Measurements from ENCODE around the gene CCDC7. TPM values are rescaled to one million over a fixed set of nuclear protein-coding genes. Genes with fewer than 3 reads are reported as not detected.

The CCDC7 gene
- total RNA-seq, 1 experiment from 2014 or later = 6.9 TPM

- TF ChIP-seq CTCF (conservative IDR thresholded peaks at IDR 0.05) (no peak), EZH2 (IDR thresholded peaks at IDR 0.05; ENCODE audit: low read depth) (no peak)
- no peaks in the 10 kb centered on the region for H3K4me1 ChIP-seq (replicated peaks; ENCODE audit: insufficient read depth)
- POLR2A ChIA-PET (ENCODE audit: unreplicated experiment) = no interaction called here
- no peak overlapping the region for H3K4me3 ChIP-seq
- no peaks in the 10 kb centered on the region for H3K9me3 ChIP-seq (ENCODE audit: insufficient read depth, low read depth)
- BruUV-seq (replicated peaks) = no TSS peak
- no peaks in the 10 kb centered on the region for H3F3A ChIP-seq (ENCODE audit: insufficient read depth, low read depth)
- DNase-seq = no peak
- H3K4me2 ChIP-seq = no peak overlapping the region
- intact Hi-C loops (cut with micrococcal nuclease; ENCODE audit: unreplicated experiment) = no loop called here
- H3K79me2 ChIP-seq (ENCODE audit: low read depth) = no peaks in the 10 kb centered on the region
- no peaks in the 10 kb centered on the region for H4K20me1 ChIP-seq (ENCODE audit: insufficient read depth)
- H3K27ac ChIP-seq = no peak overlapping the region
- no peaks in the 10 kb centered on the region for H3K36me3 ChIP-seq (ENCODE audit: low read depth)
- H2AFZ ChIP-seq = no peak overlapping the region
- CTCF ChIA-PET = no interaction called here
- H3K27me3 ChIP-seq (ENCODE audit: insufficient read depth, low read depth) = no peaks in the 10 kb centered on the region
- no peaks in the 10 kb centered on the region for H3K9me2 ChIP-seq (ENCODE audit: insufficient read depth)
Measured at GRCh38 chr10:32454148-32454547, 8.2 kb downstream of the CCDC7 start.

- TF ChIP-seq CTCF (conservative IDR thresholded peaks at IDR 0.05) (no peak), EZH2 (IDR thresholded peaks at IDR 0.05; ENCODE audit: low read depth) (no peak)
- Histone ChIP-seq H3K4me2 (no peak overlapping the region), H3K9me2 (ENCODE audit: insufficient read depth) (no peaks in the 10 kb centered on the region), H2AFZ (no peak overlapping the region), H3K9me3 (ENCODE audit: insufficient read depth, low read depth) (no peaks in the 10 kb centered on the region), H3K79me2 (ENCODE audit: low read depth) (no peaks in the 10 kb centered on the region), H3K27me3 (ENCODE audit: insufficient read depth, low read depth) (no peaks in the 10 kb centered on the region), H4K20me1 (ENCODE audit: insufficient read depth) (no peaks in the 10 kb centered on the region), H3K4me1 (replicated peaks; ENCODE audit: insufficient read depth) (no peaks in the 10 kb centered on the region), H3K36me3 (ENCODE audit: low read depth) (no peaks in the 10 kb centered on the region), H3K4me3 (no peak overlapping the region), H3K27ac (no peak overlapping the region), H3F3A (ENCODE audit: insufficient read depth, low read depth) (no peaks in the 10 kb centered on the region)
- CTCF ChIA-PET = interaction anchor here (0.6 kb wide), 1 partner anchor 55 kb away, joined by 7 read pairs; no protein-coding TSS in a partner anchor
- POLR2A ChIA-PET (ENCODE audit: unreplicated experiment) = interaction anchor here (0.6 kb wide), 1 partner anchor 419 kb away, joined by 3 read pairs; no protein-coding TSS in a partner anchor
- intact Hi-C loops (cut with micrococcal nuclease; ENCODE audit: unreplicated experiment) = no loop called here
- DNase-seq = no peak
- BruUV-seq (replicated peaks) = no TSS peak
Measured at GRCh38 chr10:32459051-32459698, 13.2 kb downstream of the CCDC7 start.

- Histone ChIP-seq H3F3A (ENCODE audit: insufficient read depth, low read depth) (no peaks in the 10 kb centered on the region), H3K4me3 (no peak overlapping the region), H3K4me1 (replicated peaks; ENCODE audit: insufficient read depth) (no peaks in the 10 kb centered on the region), H3K27me3 (ENCODE audit: insufficient read depth, low read depth) (no peaks in the 10 kb centered on the region), H3K9me2 (ENCODE audit: insufficient read depth) (no peaks in the 10 kb centered on the region), H3K27ac (no peak overlapping the region), H3K79me2 (ENCODE audit: low read depth) (no peaks in the 10 kb centered on the region), H4K20me1 (ENCODE audit: insufficient read depth) (no peaks in the 10 kb centered on the region), H3K36me3 (ENCODE audit: low read depth) (no peaks in the 10 kb centered on the region), H2AFZ (no peak overlapping the region), H3K4me2 (no peak overlapping the region), H3K9me3 (ENCODE audit: insufficient read depth, low read depth) (no peaks in the 10 kb centered on the region)
- no peak for DNase-seq
- TF ChIP-seq EZH2 (IDR thresholded peaks at IDR 0.05; ENCODE audit: low read depth) (no peak), CTCF (conservative IDR thresholded peaks at IDR 0.05) (no peak)
- POLR2A ChIA-PET (ENCODE audit: unreplicated experiment) = no interaction called here
- CTCF ChIA-PET = no interaction called here
- intact Hi-C loops (cut with micrococcal nuclease; ENCODE audit: unreplicated experiment) = no loop called here
- BruUV-seq (replicated peaks) = no TSS peak
Measured at GRCh38 chr10:32461203-32461602, 15.3 kb downstream of the CCDC7 start.
